Spinal cord (tissue), 10 donors: ENCODE data around the gene PDZD8. TPM values are rescaled to one million over a fixed set of nuclear protein-coding genes. Genes with fewer than 3 reads are reported as not detected.
A peak's percentile ranks its signal among the peaks of the same experiment; 100 is the strongest.

Source experiments
- DNase-seq, 6 donors: peaks; one replicate each; pipeline versions ENCODE4 v3.0.0 to v3.0.0-alpha.2; 2013 to 2015; ENCODE audit warnings: low spot score in 6 of 6, low read depth in 4 of 6
- H3K27ac ChIP-seq: one replicate; pipeline ENCODE4 v1.5.1; 2013; ENCODE audit warnings: low read depth, low read length, control low read depth
- H3K27me3 ChIP-seq: one replicate; pipeline ENCODE4 v1.6.1; 2013; ENCODE audit warnings: low read length; ENCODE audit not compliant: control insufficient read depth, insufficient read depth
- H3K36me3 ChIP-seq: one replicate; pipeline ENCODE4 v1.6.1; 2013; ENCODE audit warnings: low read length; ENCODE audit not compliant: control insufficient read depth, insufficient read depth
- H3K4me1 ChIP-seq: one replicate; pipeline ENCODE4 v1.6.1; 2013; ENCODE audit warnings: low read length; ENCODE audit not compliant: control insufficient read depth, insufficient read depth
- H3K4me3 ChIP-seq: one replicate; pipeline ENCODE4 v1.5.1; 2013; ENCODE audit warnings: low read depth, low read length, control low read depth
- H3K9me3 ChIP-seq: one replicate; pipeline ENCODE4 v1.6.1; 2013; ENCODE audit warnings: low read length; ENCODE audit not compliant: control insufficient read depth, insufficient read depth
- WGBS: methylation state at CpG from one replicate; pipeline ENCODE4 v1.1.5; 2013; ENCODE audit warnings: missing lambda C conversion rate; ENCODE audit not compliant: insufficient coverage; 5-methylcytosine and 5-hydroxymethylcytosine counted together
- polyA plus RNA-seq, 2 donors: library from polyadenylated mRNA; unstranded; fragments of 120-200 nt; gene quantifications; one replicate each; pipeline ENCODE4 v1.2.1, GENCODE V29; 2013; ENCODE audit not compliant: insufficient read length in 2 of 2
- total RNA-seq, 2 donors: library from RNA; depleted of rRNA in 1 of 2; stranded (reverse); fragments of 120-200 nt in 1 of 2; fragments of >200 nt in 1 of 2; gene quantifications; one replicate each; pipeline versions ENCODE4 v1.2.3 to v1.2.4, GENCODE V29; 2013 to 2014
- donor health status: healthy.

Gene PDZD8
- total and polyA plus RNA-seq, 4 donors: 25.2 to 43.6 (median 35.6) TPM

GRCh38 chr10:117351996-117352395 lies 23.2 kb downstream of the PDZD8 start:
- Histone ChIP-seq H3K27ac (no peak overlapping the region), H3K9me3 (no peaks in the 10 kb centered on the region), H3K4me1 (no peaks in the 10 kb centered on the region), H3K27me3 (no peaks in the 10 kb centered on the region), H3K4me3 (no peak overlapping the region), H3K36me3 (no peaks in the 10 kb centered on the region)
- WGBS: 100% methylated on average over 1 of the region's 2 CpGs
- DNase-seq: no peak

DNA sequence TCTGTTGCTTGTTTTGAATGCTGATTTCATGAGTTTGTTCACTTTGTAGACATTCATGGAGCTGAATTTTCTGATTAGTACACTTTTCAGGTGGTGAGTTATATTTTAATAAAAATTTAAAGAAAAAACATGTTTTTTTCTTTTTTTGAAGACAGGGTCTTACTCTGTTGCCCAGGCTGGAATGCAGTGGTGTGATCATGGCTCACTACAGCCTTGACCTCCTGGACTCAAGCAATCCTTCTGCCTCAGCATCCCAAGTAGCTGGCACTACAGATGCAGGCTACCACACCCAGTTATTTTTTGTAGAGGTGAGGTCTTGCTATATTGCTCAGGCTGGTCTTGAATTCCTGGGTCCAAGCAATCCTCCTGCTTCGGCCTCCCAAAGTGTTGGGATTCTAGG lies 23.7 kb downstream of the PDZD8 start:
- Histone ChIP-seq H3K36me3 (no peaks in the 10 kb centered on the region), H3K27me3 (no peaks in the 10 kb centered on the region), H3K4me3 (no peak overlapping the region), H3K27ac (no peak overlapping the region), H3K9me3 (no peaks in the 10 kb centered on the region), H3K4me1 (no peaks in the 10 kb centered on the region)
- DNase-seq: no peak
- no CpG with 5 or more reads among the region's 1 CpG for WGBS

- Histone ChIP-seq H3K9me3 (no peaks in the 10 kb centered on the region), H3K27ac (no peak overlapping the region), H3K27me3 (no peaks in the 10 kb centered on the region), H3K4me3 (no peak overlapping the region), H3K4me1 (no peaks in the 10 kb centered on the region), H3K36me3 (no peaks in the 10 kb centered on the region)
- 100% methylated on average over 1 of the region's 3 CpGs for WGBS
- no peak for DNase-seq
Observed at GRCh38 chr10:117350909-117351308, 24.3 kb downstream of the PDZD8 start.

GRCh38 chr10:117348236-117348635 lies 27.0 kb downstream of the PDZD8 start:
- 92% methylated on average over 4 of the region's 5 CpGs for WGBS
- Histone ChIP-seq H3K36me3 (no peaks in the 10 kb centered on the region), H3K27me3 (no peaks in the 10 kb centered on the region), H3K4me1 (no peaks in the 10 kb centered on the region), H3K27ac (no peak overlapping the region), H3K9me3 (no peaks in the 10 kb centered on the region), H3K4me3 (no peak overlapping the region)
- no peak for DNase-seq

DNA sequence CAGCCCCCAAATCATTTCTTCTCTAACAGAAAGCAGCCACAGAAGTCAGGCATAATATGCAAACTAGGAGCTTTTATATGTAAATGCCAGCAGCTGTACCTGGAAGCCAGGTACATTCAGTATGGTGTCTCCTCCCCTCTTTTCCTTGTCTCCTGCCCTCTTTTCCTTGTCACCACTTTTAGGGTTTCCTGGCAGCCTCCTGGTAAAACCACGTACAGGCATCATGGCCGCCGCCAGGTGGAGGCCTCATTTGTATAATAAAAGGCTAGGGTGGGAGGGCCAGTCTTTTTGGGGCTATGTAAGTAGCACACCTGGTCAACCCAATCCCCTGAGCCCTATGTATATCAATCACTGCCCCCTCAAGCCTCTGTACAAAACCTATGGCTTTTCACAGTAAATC lies 28.7 kb downstream of the PDZD8 start:
- no peaks in the 10 kb centered on the region for H3K36me3 ChIP-seq
- DNase-seq: no peak
- H3K4me3 ChIP-seq: no peak overlapping the region
- no peaks in the 10 kb centered on the region for H3K27me3 ChIP-seq
- H3K4me1 ChIP-seq: no peaks in the 10 kb centered on the region
- H3K9me3 ChIP-seq: no peaks in the 10 kb centered on the region
- no peak overlapping the region for H3K27ac ChIP-seq
- no CpG with 5 or more reads among the region's 3 CpGs for WGBS

DNA sequence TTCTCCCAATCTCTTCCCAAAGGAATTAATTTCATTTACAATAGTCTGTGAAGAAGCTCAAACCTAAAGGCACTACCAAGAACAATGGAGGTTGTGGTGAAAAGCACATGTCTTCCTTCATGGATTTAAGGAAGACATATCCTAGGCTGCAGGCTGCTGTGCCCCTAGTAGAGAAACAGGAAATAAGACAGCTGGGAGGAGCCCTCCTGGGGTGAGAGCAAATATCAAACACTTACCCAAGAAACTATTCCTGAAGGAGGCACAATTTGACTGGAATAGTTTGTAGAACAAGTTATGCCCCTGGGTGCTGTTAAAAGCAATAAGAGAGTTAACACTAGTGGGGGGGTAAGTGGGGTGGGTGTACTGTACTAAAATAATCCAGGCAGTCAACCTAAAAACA lies 30.1 kb downstream of the PDZD8 start:
- no peaks in the 10 kb centered on the region for H3K9me3 ChIP-seq
- H3K27me3 ChIP-seq: no peaks in the 10 kb centered on the region
- no peaks in the 10 kb centered on the region for H3K4me1 ChIP-seq
- no peak overlapping the region for H3K4me3 ChIP-seq
- no peak overlapping the region for H3K27ac ChIP-seq
- peak in 1 of 6 donors; percentile 67 for DNase-seq
- H3K36me3 ChIP-seq: no peaks in the 10 kb centered on the region

DNA sequence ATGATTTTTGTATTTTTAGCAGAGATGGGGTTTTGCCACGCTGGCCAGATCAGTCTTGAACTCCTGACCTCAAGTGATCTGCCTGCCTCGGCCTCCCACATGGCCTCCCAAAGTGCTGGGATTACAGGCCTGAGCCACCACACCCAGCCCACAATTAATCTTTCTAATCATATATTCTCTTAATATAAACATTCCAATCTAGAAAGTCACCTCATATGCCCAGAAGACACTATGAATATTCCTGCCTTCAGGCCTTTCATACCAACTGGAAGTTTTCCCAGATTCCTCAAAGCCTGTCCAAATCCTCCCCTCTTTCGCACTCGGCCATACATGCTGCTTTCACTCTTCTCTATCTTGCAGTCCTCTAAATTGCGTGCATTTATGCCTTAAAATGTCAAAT lies 32.6 kb downstream of the PDZD8 start:
- Histone ChIP-seq H3K4me1 (no peaks in the 10 kb centered on the region), H3K27ac (no peak overlapping the region), H3K27me3 (no peaks in the 10 kb centered on the region), H3K9me3 (no peaks in the 10 kb centered on the region), H3K36me3 (no peaks in the 10 kb centered on the region), H3K4me3 (no peak overlapping the region)
- 83% methylated on average over 5 of the region's 5 CpGs for WGBS
- DNase-seq: peak in 1 of 6 donors; percentile 13

GRCh38 chr10:117341061-117341460 lies 34.2 kb downstream of the PDZD8 start:
- Histone ChIP-seq H3K27ac (no peak overlapping the region), H3K4me3 (no peak overlapping the region), H3K27me3 (no peaks in the 10 kb centered on the region), H3K4me1 (no peaks in the 10 kb centered on the region), H3K9me3 (no peaks in the 10 kb centered on the region), H3K36me3 (no peaks in the 10 kb centered on the region)
- WGBS: no CpG with 5 or more reads among the region's 4 CpGs
- DNase-seq: no peak

DNA sequence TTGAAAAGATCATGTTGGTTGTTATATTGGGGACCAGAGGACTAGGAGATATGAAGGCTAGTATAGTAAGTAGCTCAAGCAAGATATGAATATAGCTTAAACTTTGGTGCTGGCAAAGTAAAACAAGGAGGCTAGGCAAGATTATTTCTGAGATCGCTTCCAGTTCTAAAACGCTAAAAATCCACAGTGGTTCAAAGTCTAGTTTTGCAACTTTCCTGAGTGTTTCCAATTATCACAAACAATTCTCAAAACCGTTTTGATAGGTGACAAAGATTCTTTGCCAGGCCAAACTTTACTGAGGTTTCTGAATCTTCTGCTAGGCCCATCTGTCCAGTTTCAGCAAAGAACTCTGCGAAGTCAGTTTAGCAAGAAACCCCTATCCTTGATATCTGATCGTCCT lies 35.3 kb downstream of the PDZD8 start:
- H3K36me3 ChIP-seq: no peaks in the 10 kb centered on the region
- no peak overlapping the region for H3K4me3 ChIP-seq
- WGBS: 95% methylated on average over 4 of the region's 5 CpGs
- H3K4me1 ChIP-seq: no peaks in the 10 kb centered on the region
- H3K9me3 ChIP-seq: peaks cover 4% of the 10 kb centered on the region
- no peaks in the 10 kb centered on the region for H3K27me3 ChIP-seq
- no peak for DNase-seq
- no peak overlapping the region for H3K27ac ChIP-seq

DNA sequence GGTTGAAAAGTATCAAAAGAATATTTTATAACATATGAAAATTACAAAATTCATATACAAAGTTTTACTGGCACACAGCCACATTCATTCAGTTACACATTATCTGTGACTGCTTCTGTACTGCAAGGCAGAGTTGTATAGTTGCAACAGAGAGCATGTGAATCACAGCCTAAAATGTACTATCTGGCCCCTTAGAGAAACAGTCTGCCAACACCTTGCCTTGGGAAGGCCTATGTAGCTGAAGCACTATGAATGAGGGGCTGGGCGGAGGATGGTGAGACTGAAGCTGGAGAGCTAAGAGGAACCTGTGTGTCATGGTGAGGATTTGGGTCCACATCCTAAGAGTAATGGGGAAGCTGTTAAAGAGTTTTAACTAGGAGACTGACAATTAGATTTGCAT lies 35.7 kb downstream of the PDZD8 start:
- no peaks in the 10 kb centered on the region for H3K4me1 ChIP-seq
- WGBS: 100% methylated on average over 1 of the region's 1 CpG

More for the DNA sequence above, 35.7 kb downstream of the PDZD8 start:
- no peak for DNase-seq
- Histone ChIP-seq H3K27ac (no peak overlapping the region), H3K4me3 (no peak overlapping the region), H3K36me3 (no peaks in the 10 kb centered on the region), H3K9me3 (peaks cover 6% of the 10 kb centered on the region), H3K27me3 (no peaks in the 10 kb centered on the region)
